ENCODE data around the gene UPP2. TPM values are rescaled to one million over a fixed set of nuclear protein-coding genes. Genes with fewer than 3 reads are reported as not detected.

The UPP2 gene
- total and polyA plus RNA-seq, 2 experiments from 2014 or later, result not detected

- Histone ChIP-seq H3K4me3 (no peak overlapping the region), H3K27ac (no peak overlapping the region), H3K4me1 (ENCODE audit: low read depth) (no peaks in the 10 kb centered on the region), H3K27me3 (no peaks in the 10 kb centered on the region), H3K9me3 (ENCODE audit: low read depth) (no peaks in the 10 kb centered on the region), H3K36me3 (no peaks in the 10 kb centered on the region)
- TF ChIP-seq, protein P1, sequence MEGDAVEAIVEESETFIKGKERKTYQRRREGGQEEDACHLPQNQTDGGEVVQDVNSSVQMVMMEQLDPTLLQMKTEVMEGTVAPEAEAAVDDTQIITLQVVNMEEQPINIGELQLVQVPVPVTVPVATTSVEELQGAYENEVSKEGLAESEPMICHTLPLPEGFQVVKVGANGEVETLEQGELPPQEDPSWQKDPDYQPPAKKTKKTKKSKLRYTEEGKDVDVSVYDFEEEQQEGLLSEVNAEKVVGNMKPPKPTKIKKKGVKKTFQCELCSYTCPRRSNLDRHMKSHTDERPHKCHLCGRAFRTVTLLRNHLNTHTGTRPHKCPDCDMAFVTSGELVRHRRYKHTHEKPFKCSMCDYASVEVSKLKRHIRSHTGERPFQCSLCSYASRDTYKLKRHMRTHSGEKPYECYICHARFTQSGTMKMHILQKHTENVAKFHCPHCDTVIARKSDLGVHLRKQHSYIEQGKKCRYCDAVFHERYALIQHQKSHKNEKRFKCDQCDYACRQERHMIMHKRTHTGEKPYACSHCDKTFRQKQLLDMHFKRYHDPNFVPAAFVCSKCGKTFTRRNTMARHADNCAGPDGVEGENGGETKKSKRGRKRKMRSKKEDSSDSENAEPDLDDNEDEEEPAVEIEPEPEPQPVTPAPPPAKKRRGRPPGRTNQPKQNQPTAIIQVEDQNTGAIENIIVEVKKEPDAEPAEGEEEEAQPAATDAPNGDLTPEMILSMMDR (IDR thresholded peaks at IDR 0.05; ENCODE audit: low read depth, low read length), result no peak
- no peak for DNase-seq (ENCODE audit: low read depth in 1 of 2, low spot score in 1 of 2)
These were observed 82.3 kb downstream of the UPP2 start for GRCh38 chr2:158184001-158184400.

DNA sequence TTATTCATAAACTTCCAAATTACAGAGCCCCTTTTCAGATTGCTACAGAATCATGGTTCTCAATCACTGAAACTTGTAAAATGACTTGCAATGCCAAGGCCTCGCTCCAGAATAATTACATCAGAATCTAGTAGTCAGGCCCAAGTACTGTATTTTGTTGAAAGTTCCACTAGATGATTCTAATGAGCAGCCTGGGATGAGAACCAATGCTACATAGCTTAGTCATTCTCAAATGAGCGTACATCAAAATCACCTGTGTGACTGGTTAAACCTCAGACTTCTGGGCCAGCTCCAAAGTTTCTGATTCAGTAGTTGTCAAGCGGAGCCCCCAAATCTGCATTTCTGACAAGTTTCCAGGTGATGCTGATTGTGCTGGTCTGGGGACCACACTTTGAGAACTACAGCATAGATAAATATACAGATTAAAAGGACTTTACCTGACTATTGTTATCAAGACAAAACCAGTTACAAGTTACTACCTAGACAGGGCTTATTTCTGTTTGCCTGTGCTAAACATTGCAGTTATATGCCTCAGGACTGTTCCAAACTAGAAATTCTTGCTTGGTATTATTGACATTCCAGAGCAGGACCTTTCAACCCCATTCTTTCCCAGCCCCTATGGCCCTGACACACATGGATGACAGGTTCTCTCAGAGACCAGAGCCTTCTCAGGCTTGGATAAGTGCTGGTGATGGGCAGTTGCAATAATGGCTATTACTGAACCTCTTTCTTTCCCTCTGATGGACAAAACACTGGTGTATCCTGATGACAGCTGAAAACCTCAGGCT, 83.1 kb downstream of the UPP2 start:
- Histone ChIP-seq H3K9me3 (ENCODE audit: low read depth) (no peaks in the 10 kb centered on the region), H3K4me3 (no peak overlapping the region), H3K4me1 (ENCODE audit: low read depth) (no peaks in the 10 kb centered on the region), H3K36me3 (no peaks in the 10 kb centered on the region), H3K27ac (no peak overlapping the region), H3K27me3 (no peaks in the 10 kb centered on the region)
- TF ChIP-seq, protein P1 (IDR thresholded peaks at IDR 0.05; ENCODE audit: low read depth, low read length), result no peak
- no peak for DNase-seq (ENCODE audit: low read depth in 1 of 2, low spot score in 1 of 2)

Other genes starting within 250 kb of the UPP2 start
- gene ACVR1, start 225.5 kb upstream of the UPP2 start, total RNA-seq, result 6.1 and 7.5 TPM in 2 replicates
- gene ACVR1, start 225.5 kb upstream of the UPP2 start, polyA plus RNA-seq, result 9.0 and 12.9 TPM in 2 replicates

All from cardiac muscle cell (in vitro differentiated cells and primary cell).